DND-41 (cell line): ENCODE measurements around the gene TUFT1.

ENCODE experiments used
- EZH2 ChIP-seq: IDR thresholded peaks from 3 replicates; pipeline ENCODE4 v1.6.1; 2012; ENCODE audit warnings: borderline replicate concordance, low read depth, mild to moderate bottlenecking, moderate library complexity, low read length, inconsistent platforms; ENCODE audit not compliant: severe bottlenecking
- TF ChIP-seq, protein P1 (sequence below): IDR thresholded peaks from 2 replicates; pipeline ENCODE4 v1.5.1; 2012; ENCODE audit warnings: borderline replicate concordance, low read length, moderate library complexity, mild to moderate bottlenecking; ENCODE audit not compliant: poor library complexity, severe bottlenecking; ENCODE audit errors: extremely low read depth

DNA sequence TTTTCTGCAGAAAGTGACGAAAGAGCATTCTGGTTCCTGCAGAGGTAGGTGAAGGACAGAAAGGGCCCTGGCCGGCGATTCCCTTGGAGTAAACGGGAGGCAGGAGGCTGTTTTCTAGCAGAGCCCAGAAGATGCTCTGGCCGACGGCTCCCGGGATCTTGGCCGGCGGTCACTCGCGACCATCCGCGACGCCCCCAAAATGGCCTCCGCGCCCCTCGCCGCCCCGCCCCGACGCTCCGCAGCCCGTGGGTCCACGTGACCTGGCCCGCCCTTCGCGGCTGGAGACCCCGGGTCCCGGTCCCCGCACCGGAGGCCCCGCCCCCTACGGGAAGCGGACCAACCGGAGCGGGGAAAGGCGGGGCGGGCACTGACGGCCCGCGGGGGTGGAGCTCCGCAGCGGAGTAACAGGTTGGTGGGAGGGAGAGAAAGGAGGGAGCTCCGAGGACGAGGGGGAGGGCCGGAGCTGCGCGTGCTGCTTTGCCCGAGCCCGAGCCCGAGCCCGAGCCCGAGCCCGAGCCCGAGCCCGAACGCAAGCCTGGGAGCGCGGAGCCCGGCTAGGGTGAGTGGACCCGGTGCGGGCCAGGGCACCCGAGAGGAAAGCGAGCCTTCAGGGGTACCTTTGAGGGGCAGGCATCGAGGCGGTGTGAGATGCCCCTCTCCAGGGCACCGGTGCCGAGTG is 29.0 kb upstream of the TUFT1 start, which contains the start of gene CGN:
- TF ChIP-seq, protein P1, sequence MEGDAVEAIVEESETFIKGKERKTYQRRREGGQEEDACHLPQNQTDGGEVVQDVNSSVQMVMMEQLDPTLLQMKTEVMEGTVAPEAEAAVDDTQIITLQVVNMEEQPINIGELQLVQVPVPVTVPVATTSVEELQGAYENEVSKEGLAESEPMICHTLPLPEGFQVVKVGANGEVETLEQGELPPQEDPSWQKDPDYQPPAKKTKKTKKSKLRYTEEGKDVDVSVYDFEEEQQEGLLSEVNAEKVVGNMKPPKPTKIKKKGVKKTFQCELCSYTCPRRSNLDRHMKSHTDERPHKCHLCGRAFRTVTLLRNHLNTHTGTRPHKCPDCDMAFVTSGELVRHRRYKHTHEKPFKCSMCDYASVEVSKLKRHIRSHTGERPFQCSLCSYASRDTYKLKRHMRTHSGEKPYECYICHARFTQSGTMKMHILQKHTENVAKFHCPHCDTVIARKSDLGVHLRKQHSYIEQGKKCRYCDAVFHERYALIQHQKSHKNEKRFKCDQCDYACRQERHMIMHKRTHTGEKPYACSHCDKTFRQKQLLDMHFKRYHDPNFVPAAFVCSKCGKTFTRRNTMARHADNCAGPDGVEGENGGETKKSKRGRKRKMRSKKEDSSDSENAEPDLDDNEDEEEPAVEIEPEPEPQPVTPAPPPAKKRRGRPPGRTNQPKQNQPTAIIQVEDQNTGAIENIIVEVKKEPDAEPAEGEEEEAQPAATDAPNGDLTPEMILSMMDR: no peak
- TF ChIP-seq EZH2: no peak
